Adrenal gland (tissue), 5 donors: Measurements from ENCODE around the gene DCBLD1.

ENCODE experiments used
- CTCF ChIP-seq, 6 experiments: fragments of 450-650 bp in 4 of 6; fragments of 200-600 bp in 2 of 6; sonication (generic) in 1 of 6; IDR thresholded peaks; 1 replicate in 5 of 6; 2 replicates in 1 of 6; pipeline versions ENCODE4 v1.5.1 to v1.8.0; 2016 to 2021; ENCODE audit warnings: antibody characterized with exemption in 6 of 6, mild to moderate bottlenecking in 2 of 6, moderate library complexity in 1 of 6
- POLR2A ChIP-seq, 2 donors: fragments of 450-650 bp; IDR thresholded peaks; one replicate each; pipeline ENCODE4 v1.6.1; 2017; ENCODE audit warnings: antibody characterized with exemption in 2 of 2, mild to moderate bottlenecking in 2 of 2, moderate library complexity in 1 of 2
- donor health status: DM: no; HTN: no; CAD: no.

DNA sequence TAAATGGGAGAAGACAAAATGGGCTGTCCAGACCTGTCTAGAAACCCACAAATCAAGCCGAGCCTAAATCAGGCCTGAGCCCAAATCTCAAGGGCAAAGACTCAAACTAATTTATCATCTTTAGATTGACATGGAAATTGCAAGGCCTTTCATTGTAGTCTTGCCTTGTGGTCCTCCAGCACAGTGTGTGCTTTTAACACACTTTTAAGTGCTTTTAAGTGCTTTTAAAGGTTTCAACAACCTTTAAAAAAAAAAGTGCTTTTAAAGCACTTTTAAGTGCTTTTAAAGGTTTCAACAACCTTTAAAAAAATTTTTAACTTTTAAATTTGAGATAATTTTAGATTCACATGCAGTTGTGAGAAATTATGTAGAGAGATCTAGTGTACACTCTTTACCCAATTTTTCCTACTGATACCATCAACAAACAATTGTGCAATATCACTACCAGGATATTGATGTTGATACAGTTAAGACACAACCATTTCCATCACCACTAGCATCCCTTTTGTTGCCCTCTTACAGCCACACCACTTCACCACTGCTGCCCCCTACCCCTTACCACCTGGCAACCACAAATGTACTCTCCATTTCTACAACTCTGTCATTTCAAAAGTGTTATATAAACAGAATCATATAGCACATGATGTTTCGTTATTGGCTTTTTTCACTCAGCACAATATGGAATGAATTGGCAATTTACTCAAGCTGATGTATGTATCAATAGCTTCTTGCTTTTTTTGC is 23.1 kb upstream of the DCBLD1 start:
- TF ChIP-seq CTCF (IDR thresholded peaks at IDR 0.05) (no peak), POLR2A (IDR thresholded peaks at IDR 0.05) (no peak)
